GM12878 (cell line): Measurements from ENCODE around the gene CLTRN. TPM values are rescaled to one million over a fixed set of nuclear protein-coding genes. Genes with fewer than 3 reads are reported as not detected.

Experiments
- ATAC-seq: fragments of 200-7000 bp; cut with Tn5 transposase; 3 replicates; pipeline ENCODE4 v1.9.1; 2020; ENCODE audit warnings: mild to moderate bottlenecking, moderate library complexity
- BruUV-seq: library from RNA; stranded (reverse); fragments of 400-500 nt; replicated peaks from 2 replicates; lab custom pipeline; 2021; lab: Mats Ljungman, UMichigan
- CTCF ChIA-PET: fragments of 300-600 bp; sonication (Branson Sonifier 250); formaldehyde crosslinking; extraction: SDS; loops from one replicate; lab custom pipeline; 2021; ENCODE audit warnings: inconsistent platforms; lab: Yijun Ruan, JAX
- POLR2A ChIA-PET: fragments of 350-600 bp; formaldehyde crosslinking; extraction: SDS; loops from one replicate; lab custom pipeline; 2021; ENCODE audit warnings: inconsistent platforms; lab: Charles Lee
- RAD21 ChIA-PET: fragments of 300-600 bp; sonication (Branson Sonifier 250); formaldehyde crosslinking; loops from one replicate; lab custom pipeline; 2023; ENCODE audit warnings: antibody characterized with exemption; ENCODE audit not compliant: unreplicated experiment; lab: Charles Lee
- SMC1A ChIA-PET: fragments of 300-600 bp; sonication (Branson Sonifier 250); formaldehyde crosslinking; loops from one replicate; lab custom pipeline; 2023; ENCODE audit not compliant: unreplicated experiment, uncharacterized antibody; lab: Charles Lee
- DNase-seq: peaks from one replicate; pipeline ENCODE4 v3.0.0-alpha.2; 2011; ENCODE audit warnings: low read depth, low spot score
- FAIRE-seq: peaks from 3 replicates; lab custom pipeline; 2011; peaks lifted over from hg19 to GRCh38; lab: Jason Lieb, UNC
- H2AFZ ChIP-seq: 2 replicates; pipeline ENCODE4 v1.6.0; 2011; ENCODE audit warnings: low read depth, low read length, control low read depth; ENCODE audit not compliant: control insufficient read depth
- H3K27ac ChIP-seq: 2 replicates; pipeline ENCODE4 v1.5.1; 2011; ENCODE audit warnings: control low read depth; ENCODE audit not compliant: control insufficient read depth, insufficient read depth
- H3K27me3 ChIP-seq, 2 experiments: replicated peaks in 1 of 2; 2 replicates each; pipeline versions ENCODE4 v1.6.0 to v1.6.1; 2011; ENCODE audit warnings: low read length in 1 of 2; ENCODE audit not compliant: control insufficient read depth in 2 of 2, insufficient read depth in 2 of 2
- H3K36me3 ChIP-seq, 2 experiments: 2 replicates each; pipeline ENCODE4 v1.5.1; 2011; ENCODE audit warnings: low read length in 1 of 2; ENCODE audit not compliant: control insufficient read depth in 2 of 2, insufficient read depth in 2 of 2
- H3K4me1 ChIP-seq: 2 replicates; pipeline ENCODE4 v1.6.1; 2011; ENCODE audit warnings: mild to moderate bottlenecking, low read length, moderate library complexity, mixed read lengths; ENCODE audit not compliant: control insufficient read depth, insufficient read depth
- H3K4me2 ChIP-seq: 2 replicates; pipeline ENCODE4 v1.6.0; 2011; ENCODE audit warnings: control low read depth; ENCODE audit not compliant: control insufficient read depth, insufficient read depth
- H3K4me3 ChIP-seq: fragments of 200-600 bp; sonication (generic); 2 replicates; pipeline ENCODE4 v1.5.1; 2016
- H3K79me2 ChIP-seq: 2 replicates; pipeline ENCODE4 v1.6.0; 2011; ENCODE audit warnings: low read length; ENCODE audit not compliant: control insufficient read depth, insufficient read depth
- H3K9ac ChIP-seq: 2 replicates; pipeline ENCODE4 v1.8.0; 2011; ENCODE audit warnings: low read length, control low read depth, mixed read lengths; ENCODE audit not compliant: control insufficient read depth, insufficient read depth
- H3K9me3 ChIP-seq: replicated peaks from 3 replicates; pipeline ENCODE4 v1.5.1; 2011; ENCODE audit warnings: mild to moderate bottlenecking, low read length; ENCODE audit not compliant: control insufficient read depth, insufficient read depth
- H4K20me1 ChIP-seq: 2 replicates; pipeline ENCODE4 v1.6.0; 2011; ENCODE audit not compliant: control insufficient read depth, insufficient read depth
- ESRRA ChIP-seq: IDR thresholded peaks from 2 replicates; pipeline ENCODE4 v1.6.1; 2012; ENCODE audit warnings: mild to moderate bottlenecking, low read length, improper control_type of control experiment
- NR2C1 ChIP-seq: fragments of 450-650 bp; IDR thresholded peaks from 2 replicates; pipeline ENCODE4 v1.6.1; 2017; ENCODE audit warnings: antibody characterized with exemption, mild to moderate bottlenecking, moderate library complexity
- RELA ChIP-seq: fragments of 450-650 bp; IDR thresholded peaks from 2 replicates; pipeline ENCODE4 v1.8.0; 2014; ENCODE audit warnings: borderline replicate concordance; ENCODE audit not compliant: partially characterized antibody
- WGBS: methylation state at CpG from one replicate; pipeline ENCODE4 v1.1.6; 2016; ENCODE audit warnings: low lambda C conversion rate; ENCODE audit not compliant: insufficient replicate concordance, insufficient coverage; ENCODE audit errors: missing lambda C conversion rate; 5-methylcytosine and 5-hydroxymethylcytosine counted together
- in situ Hi-C: fragments of 300-500 bp; cut with MboI; formaldehyde crosslinking; loops from 9 replicates; pipeline ENCODE4 v1.14.3; 2018; ENCODE audit warnings: mixed read lengths
- intact Hi-C: fragments of 100-400 bp; cut with micrococcal nuclease; formaldehyde crosslinking; loops from one replicate; pipeline ENCODE4 v1.14.2; 2022; ENCODE audit not compliant: unreplicated experiment
- polyA plus RNA-seq, 11 experiments: library from polyadenylated mRNA; depleted of rRNA in 4 of 11; unstranded in 6 of 11; stranded (reverse) in 5 of 11; fragments of >200 nt; fragmentation: Nextera tagmentation in 4 of 11; fragmentation: Illumina TruSeq in 1 of 11; extraction: Ambion mirVana in 4 of 11; extraction: Trizol in 1 of 11; gene quantifications; 1 replicate in 1 of 11; 2 replicates in 10 of 11; pipeline versions ENCODE4 v1.2.1 to v1.2.3, GENCODE V29; 2011 to 2016; ENCODE audit warnings: inconsistent platforms in 2 of 11, missing spikeins in 2 of 11, low read depth in 1 of 11
- total RNA-seq, 4 experiments: library from RNA; depleted of rRNA in 3 of 4; stranded (reverse); fragments of >200 nt in 3 of 4; fragmentation: Illumina TruSeq in 1 of 4; extraction: Trizol in 1 of 4; gene quantifications; 2 replicates each; pipeline versions ENCODE4 v1.2.1 to v1.2.3, GENCODE V29; 2013 to 2021
- TF ChIP-seq, protein P1 (sequence below): fragments of 450-650 bp; formaldehyde crosslinking; IDR thresholded peaks from 2 replicates; pipeline ENCODE4 v1.4.0; 2020; ENCODE audit warnings: mild to moderate bottlenecking, moderate library complexity
- TF ChIP-seq, protein P2 (sequence below): fragments of 450-650 bp; IDR thresholded peaks from 2 replicates; pipeline ENCODE4 v1.6.1; 2017; ENCODE audit warnings: antibody characterized with exemption, mild to moderate bottlenecking, moderate library complexity
- TF ChIP-seq, protein P3 (sequence below): fragments of 450-650 bp; IDR thresholded peaks from 2 replicates; pipeline ENCODE4 v1.6.1; 2017; ENCODE audit warnings: mild to moderate bottlenecking, moderate library complexity
- TF ChIP-seq, protein P4 (sequence below): fragments of 450-650 bp; IDR thresholded peaks from 2 replicates; pipeline ENCODE4 v1.6.1; 2018; ENCODE audit warnings: mild to moderate bottlenecking, low read depth, moderate library complexity; ENCODE audit not compliant: partially characterized antibody

CLTRN gene
- total and polyA plus RNA-seq, 10 of the 15 experiments (the other 5 are each of a cell fraction or from before 2014, with no cell fraction given): 0.13 to 0.75 (median 0.27) TPM; not detected in 1

DNA sequence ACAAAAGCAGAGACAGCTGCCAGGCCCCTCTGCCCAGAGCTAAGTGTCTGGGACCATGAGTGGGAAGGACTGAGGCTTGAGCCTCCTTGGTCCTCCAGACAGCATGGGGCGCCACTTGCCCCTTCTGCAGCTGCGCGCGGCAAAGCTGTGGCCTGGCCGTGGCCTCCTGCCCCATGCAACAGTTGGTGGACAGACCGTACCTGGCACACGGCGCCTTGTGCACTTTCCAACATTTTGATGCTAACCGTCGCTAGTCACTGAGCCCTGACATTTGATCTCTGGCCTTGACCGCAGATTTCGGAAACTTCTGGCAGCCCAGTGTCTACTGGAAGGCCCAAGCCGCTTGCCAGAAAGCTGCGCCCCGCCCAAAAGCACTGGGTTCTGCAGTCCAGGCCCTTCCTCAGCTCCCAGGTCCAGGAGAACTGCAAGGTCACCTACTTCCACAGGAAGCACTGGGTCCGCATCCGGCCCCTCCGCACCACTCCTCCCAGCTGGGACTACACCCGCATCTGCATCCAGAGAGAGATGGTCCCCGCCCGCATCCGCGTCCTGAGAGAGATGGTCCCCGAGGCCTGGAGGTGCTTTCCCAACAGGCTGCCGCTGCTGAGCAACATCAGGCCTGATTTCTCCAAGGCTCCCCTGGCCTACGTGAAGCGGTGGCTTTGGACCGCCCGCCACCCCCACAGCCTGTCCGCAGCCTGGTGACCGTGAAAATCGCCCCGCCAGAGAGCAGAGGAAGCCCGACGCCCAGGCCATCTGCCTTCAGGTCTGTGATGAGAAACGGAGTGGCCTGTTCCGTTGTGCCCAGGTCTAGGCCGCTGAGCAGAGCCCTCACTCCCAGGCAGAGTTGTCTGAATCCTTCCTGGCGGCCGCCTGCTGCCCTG, 38.1 kb upstream of the CLTRN start:
- Histone ChIP-seq H3K4me2 (no peak overlapping the region), H3K9me3 (no peaks in the 10 kb centered on the region; the same call in 2 of the 3 replicates), H3K4me3 (no peak overlapping the region), H3K4me1 (no peaks in the 10 kb centered on the region), H3K36me3 (no peaks in the 10 kb centered on the region; a peak in 1 of 4 replicates), H3K9ac (no peak overlapping the region), H3K27ac (no peak overlapping the region), H3K79me2 (no peaks in the 10 kb centered on the region), H3K27me3 (no peaks in the 10 kb centered on the region), H2AFZ (no peak overlapping the region), H4K20me1 (no peaks in the 10 kb centered on the region)
- TF ChIP-seq ESRRA (no peak), RELA (no peak), NR2C1 (no peak)
- TF ChIP-seq, protein P1, sequence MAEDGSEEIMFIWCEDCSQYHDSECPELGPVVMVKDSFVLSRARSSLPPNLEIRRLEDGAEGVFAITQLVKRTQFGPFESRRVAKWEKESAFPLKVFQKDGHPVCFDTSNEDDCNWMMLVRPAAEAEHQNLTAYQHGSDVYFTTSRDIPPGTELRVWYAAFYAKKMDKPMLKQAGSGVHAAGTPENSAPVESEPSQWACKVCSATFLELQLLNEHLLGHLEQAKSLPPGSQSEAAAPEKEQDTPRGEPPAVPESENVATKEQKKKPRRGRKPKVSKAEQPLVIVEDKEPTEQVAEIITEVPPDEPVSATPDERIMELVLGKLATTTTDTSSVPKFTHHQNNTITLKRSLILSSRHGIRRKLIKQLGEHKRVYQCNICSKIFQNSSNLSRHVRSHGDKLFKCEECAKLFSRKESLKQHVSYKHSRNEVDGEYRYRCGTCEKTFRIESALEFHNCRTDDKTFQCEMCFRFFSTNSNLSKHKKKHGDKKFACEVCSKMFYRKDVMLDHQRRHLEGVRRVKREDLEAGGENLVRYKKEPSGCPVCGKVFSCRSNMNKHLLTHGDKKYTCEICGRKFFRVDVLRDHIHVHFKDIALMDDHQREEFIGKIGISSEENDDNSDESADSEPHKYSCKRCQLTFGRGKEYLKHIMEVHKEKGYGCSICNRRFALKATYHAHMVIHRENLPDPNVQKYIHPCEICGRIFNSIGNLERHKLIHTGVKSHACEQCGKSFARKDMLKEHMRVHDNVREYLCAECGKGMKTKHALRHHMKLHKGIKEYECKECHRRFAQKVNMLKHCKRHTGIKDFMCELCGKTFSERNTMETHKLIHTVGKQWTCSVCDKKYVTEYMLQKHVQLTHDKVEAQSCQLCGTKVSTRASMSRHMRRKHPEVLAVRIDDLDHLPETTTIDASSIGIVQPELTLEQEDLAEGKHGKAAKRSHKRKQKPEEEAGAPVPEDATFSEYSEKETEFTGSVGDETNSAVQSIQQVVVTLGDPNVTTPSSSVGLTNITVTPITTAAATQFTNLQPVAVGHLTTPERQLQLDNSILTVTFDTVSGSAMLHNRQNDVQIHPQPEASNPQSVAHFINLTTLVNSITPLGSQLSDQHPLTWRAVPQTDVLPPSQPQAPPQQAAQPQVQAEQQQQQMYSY (CRISPR knock-in tag): no peak
- TF ChIP-seq, protein P2, sequence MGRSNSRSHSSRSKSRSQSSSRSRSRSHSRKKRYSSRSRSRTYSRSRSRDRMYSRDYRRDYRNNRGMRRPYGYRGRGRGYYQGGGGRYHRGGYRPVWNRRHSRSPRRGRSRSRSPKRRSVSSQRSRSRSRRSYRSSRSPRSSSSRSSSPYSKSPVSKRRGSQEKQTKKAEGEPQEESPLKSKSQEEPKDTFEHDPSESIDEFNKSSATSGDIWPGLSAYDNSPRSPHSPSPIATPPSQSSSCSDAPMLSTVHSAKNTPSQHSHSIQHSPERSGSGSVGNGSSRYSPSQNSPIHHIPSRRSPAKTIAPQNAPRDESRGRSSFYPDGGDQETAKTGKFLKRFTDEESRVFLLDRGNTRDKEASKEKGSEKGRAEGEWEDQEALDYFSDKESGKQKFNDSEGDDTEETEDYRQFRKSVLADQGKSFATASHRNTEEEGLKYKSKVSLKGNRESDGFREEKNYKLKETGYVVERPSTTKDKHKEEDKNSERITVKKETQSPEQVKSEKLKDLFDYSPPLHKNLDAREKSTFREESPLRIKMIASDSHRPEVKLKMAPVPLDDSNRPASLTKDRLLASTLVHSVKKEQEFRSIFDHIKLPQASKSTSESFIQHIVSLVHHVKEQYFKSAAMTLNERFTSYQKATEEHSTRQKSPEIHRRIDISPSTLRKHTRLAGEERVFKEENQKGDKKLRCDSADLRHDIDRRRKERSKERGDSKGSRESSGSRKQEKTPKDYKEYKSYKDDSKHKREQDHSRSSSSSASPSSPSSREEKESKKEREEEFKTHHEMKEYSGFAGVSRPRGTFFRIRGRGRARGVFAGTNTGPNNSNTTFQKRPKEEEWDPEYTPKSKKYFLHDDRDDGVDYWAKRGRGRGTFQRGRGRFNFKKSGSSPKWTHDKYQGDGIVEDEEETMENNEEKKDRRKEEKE: no peak
- TF ChIP-seq, protein P3, sequence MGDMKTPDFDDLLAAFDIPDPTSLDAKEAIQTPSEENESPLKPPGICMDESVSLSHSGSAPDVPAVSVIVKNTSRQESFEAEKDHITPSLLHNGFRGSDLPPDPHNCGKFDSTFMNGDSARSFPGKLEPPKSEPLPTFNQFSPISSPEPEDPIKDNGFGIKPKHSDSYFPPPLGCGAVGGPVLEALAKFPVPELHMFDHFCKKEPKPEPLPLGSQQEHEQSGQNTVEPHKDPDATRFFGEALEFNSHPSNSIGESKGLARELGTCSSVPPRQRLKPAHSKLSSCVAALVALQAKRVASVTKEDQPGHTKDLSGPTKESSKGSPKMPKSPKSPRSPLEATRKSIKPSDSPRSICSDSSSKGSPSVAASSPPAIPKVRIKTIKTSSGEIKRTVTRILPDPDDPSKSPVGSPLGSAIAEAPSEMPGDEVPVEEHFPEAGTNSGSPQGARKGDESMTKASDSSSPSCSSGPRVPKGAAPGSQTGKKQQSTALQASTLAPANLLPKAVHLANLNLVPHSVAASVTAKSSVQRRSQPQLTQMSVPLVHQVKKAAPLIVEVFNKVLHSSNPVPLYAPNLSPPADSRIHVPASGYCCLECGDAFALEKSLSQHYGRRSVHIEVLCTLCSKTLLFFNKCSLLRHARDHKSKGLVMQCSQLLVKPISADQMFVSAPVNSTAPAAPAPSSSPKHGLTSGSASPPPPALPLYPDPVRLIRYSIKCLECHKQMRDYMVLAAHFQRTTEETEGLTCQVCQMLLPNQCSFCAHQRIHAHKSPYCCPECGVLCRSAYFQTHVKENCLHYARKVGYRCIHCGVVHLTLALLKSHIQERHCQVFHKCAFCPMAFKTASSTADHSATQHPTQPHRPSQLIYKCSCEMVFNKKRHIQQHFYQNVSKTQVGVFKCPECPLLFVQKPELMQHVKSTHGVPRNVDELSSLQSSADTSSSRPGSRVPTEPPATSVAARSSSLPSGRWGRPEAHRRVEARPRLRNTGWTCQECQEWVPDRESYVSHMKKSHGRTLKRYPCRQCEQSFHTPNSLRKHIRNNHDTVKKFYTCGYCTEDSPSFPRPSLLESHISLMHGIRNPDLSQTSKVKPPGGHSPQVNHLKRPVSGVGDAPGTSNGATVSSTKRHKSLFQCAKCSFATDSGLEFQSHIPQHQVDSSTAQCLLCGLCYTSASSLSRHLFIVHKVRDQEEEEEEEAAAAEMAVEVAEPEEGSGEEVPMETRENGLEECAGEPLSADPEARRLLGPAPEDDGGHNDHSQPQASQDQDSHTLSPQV: no peak
- TF ChIP-seq, protein P4, sequence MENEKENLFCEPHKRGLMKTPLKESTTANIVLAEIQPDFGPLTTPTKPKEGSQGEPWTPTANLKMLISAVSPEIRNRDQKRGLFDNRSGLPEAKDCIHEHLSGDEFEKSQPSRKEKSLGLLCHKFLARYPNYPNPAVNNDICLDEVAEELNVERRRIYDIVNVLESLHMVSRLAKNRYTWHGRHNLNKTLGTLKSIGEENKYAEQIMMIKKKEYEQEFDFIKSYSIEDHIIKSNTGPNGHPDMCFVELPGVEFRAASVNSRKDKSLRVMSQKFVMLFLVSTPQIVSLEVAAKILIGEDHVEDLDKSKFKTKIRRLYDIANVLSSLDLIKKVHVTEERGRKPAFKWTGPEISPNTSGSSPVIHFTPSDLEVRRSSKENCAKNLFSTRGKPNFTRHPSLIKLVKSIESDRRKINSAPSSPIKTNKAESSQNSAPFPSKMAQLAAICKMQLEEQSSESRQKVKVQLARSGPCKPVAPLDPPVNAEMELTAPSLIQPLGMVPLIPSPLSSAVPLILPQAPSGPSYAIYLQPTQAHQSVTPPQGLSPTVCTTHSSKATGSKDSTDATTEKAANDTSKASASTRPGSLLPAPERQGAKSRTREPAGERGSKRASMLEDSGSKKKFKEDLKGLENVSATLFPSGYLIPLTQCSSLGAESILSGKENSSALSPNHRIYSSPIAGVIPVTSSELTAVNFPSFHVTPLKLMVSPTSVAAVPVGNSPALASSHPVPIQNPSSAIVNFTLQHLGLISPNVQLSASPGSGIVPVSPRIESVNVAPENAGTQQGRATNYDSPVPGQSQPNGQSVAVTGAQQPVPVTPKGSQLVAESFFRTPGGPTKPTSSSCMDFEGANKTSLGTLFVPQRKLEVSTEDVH: no peak
- SMC1A ChIA-PET: interaction anchor here (0.6 kb wide), 1 partner anchor 357 kb away, joined by 4 read pairs; no protein-coding TSS in a partner anchor
- RAD21 ChIA-PET: no interaction called here
- FAIRE-seq: no peak
- DNase-seq: no peak
- no TSS peak for BruUV-seq
- in situ Hi-C loops (no loop called here), intact Hi-C loops (no loop called here)
- POLR2A ChIA-PET: no interaction called here
- WGBS: 96% methylated on average over 39 of the region's 40 CpGs
- CTCF ChIA-PET: no interaction called here
- no peak for ATAC-seq
